GM12875 (cell line): Measurements from ENCODE around the gene NFIA.

ENCODE experiments used
- H3K4me3 ChIP-seq: one replicate; pipeline ENCODE4 v1.5.1; 2011; ENCODE audit warnings: low read depth, low read length, control low read depth
- TF ChIP-seq, protein P1 (sequence below): IDR thresholded peaks from 2 replicates; pipeline ENCODE4 v1.5.1; 2011; ENCODE audit warnings: low read depth, mild to moderate bottlenecking, control low read depth, inconsistent platforms, low read length, moderate library complexity, borderline replicate concordance; ENCODE audit not compliant: insufficient read depth

The NFIA gene

DNA sequence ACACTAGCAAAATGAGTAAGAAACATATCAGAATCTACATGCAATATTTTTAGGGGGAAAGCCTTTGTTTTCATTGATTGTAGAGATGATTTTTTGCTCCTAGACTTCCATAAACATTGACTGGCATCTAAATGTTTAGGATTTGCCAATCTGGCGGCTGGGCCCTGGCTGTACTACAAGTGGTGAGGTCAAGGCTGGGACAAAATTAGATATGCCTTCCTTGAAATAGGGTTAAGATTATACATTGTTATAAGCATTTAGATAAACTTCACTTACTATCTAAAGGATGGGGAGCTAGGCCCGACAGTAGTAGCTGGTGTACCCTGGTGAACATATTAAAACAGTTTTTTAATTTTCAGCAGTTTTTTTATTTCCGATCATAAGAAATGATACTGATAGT lies 5.2 kb downstream of the NFIA start:
- TF ChIP-seq, protein P1, sequence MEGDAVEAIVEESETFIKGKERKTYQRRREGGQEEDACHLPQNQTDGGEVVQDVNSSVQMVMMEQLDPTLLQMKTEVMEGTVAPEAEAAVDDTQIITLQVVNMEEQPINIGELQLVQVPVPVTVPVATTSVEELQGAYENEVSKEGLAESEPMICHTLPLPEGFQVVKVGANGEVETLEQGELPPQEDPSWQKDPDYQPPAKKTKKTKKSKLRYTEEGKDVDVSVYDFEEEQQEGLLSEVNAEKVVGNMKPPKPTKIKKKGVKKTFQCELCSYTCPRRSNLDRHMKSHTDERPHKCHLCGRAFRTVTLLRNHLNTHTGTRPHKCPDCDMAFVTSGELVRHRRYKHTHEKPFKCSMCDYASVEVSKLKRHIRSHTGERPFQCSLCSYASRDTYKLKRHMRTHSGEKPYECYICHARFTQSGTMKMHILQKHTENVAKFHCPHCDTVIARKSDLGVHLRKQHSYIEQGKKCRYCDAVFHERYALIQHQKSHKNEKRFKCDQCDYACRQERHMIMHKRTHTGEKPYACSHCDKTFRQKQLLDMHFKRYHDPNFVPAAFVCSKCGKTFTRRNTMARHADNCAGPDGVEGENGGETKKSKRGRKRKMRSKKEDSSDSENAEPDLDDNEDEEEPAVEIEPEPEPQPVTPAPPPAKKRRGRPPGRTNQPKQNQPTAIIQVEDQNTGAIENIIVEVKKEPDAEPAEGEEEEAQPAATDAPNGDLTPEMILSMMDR: no peak
- no peak overlapping the region for H3K4me3 ChIP-seq

DNA sequence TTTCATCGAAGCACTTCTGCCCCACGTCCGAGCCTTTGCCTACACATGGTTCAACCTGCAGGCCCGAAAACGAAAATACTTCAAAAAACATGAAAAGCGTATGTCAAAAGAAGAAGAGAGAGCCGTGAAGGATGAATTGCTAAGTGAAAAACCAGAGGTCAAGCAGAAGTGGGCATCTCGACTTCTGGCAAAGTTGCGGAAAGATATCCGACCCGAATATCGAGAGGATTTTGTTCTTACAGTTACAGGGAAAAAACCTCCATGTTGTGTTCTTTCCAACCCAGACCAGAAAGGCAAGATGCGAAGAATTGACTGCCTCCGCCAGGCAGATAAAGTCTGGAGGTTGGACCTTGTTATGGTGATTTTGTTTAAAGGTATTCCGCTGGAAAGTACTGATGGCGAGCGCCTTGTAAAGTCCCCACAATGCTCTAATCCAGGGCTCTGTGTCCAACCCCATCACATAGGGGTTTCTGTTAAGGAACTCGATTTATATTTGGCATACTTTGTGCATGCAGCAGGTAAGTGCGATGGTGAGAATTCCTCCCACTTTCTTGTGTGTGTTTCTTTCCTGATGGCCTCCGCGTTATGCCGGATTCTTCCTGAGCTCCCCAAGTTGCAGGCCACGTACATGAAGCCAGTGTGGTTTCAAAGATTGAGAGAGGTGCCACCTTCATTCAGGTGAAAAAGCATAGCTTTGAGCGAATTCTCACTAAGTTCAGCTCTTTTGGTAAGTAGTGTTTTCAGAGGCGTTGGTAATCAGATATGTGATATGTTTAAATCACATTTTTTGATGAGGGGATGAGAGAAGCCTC lies 6.0 kb downstream of the NFIA start:
- H3K4me3 ChIP-seq: no peak overlapping the region
- TF ChIP-seq, protein P1: no peak

DNA sequence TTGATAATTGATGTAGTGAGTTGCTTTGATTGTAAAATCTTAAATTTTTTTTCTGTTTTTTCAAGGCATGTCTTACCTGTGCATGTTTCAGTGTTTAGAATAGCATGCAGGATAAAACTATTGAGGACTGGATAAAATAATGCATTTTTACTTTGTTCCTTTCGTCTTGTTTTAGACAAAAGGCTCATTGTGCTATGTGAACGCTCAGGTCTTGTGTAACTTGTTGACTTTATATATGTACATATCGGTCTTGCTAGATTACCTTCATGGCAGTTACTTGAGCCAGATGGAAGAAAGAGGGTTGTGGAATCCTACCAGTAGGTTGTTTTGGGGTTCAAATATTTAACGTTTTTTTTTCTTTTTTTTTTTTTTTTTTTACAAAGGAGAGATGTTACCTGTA lies 7.0 kb downstream of the NFIA start:
- TF ChIP-seq, protein P1: no peak

DNA sequence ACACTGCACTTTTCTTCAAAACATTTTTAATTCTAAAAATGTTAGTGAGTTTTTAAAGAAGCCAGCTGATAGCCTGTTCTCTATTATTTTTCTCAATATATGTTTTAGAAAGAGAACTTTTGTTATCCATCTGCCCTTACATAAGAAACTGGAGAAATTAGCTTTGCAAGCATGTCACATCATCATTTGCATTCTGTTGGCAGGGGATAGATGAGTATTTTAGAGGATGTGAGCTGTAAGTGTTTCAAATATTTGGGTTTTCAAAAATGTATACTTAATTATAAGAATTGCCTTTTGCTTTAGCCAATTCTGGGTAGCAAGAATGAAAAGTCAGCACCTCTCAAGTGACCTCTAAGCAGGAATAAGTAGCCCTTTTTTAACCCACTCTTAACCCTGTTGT lies 7.4 kb downstream of the NFIA start:
- H3K4me3 ChIP-seq: no peak overlapping the region
- TF ChIP-seq, protein P1: no peak

More for the DNA sequence above, 7.0 kb downstream of the NFIA start:
- no peak overlapping the region for H3K4me3 ChIP-seq

DNA sequence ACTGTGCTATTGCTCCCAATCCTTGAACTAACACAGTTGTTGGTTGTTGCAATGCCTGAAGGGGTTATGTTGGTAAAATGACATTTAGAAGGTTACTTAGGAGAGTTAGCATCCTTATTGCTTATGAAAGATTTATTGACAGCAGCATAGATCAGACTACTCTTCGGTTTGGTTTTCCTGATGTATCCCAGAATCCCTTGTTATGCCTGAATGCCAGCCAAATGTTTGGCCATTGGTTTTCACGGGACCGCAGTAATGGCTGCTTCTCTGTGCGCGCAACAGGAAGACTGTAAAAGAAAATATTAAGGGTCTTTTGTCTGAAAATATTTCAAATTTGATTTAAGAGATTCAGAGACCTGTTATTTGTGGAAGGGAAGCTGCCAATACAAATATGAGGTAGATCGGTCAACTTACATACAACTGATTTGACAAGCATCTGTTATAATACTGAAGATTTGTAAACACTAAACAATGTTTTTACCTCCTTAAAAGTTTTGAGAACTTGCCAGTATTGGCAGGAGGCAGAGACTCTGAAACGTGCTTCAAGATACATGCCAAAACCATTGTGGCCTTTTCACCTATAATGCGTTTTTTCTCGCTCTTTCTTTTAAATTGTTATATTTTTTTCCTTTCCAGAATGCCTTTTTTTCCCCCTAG lies 8.3 kb downstream of the NFIA start:
- H3K4me3 ChIP-seq: no peak overlapping the region
- TF ChIP-seq, protein P1: no peak

DNA sequence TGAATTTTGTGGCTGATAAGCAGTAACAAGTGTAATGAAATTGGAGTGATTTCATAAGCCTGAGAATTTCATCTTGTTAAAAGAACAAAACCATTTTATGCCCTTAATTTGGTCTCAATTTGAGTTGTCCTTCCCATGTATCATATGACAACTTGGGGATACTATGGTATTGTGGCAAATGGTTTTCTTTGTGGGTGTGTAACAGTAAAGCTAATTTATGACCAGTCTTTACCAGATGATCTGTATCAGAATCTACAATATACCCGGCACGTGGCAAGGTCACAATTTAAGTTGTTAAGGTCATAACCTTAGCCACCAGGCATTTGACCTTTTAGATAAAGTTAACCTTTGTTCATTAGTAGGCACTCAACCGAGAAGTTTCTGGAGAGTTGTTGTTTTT lies 9.1 kb downstream of the NFIA start:
- H3K4me3 ChIP-seq: no peak overlapping the region
- TF ChIP-seq, protein P1: no peak

DNA sequence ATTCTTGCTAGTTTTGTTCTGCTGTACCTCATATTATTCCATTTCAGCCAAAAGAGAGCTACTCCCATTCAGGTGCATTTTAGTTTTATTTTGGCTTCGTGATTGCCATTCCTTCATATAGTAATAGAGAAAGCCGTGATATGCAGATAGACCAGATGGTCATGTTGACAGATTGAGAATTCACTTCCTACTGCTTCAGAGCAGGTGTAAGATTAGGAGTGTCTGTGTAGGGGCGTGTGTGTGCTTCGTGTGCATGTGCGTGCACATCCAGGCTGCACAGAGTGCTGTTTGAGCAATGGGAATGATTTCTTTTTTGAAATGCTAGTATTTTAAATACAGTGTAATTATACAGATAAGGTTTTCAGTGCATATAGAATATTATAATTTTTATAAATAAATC lies 10.3 kb downstream of the NFIA start:
- TF ChIP-seq, protein P1: no peak
- no peak overlapping the region for H3K4me3 ChIP-seq
